Tibial artery (tissue), 4 donors: Measurements from ENCODE around the gene DNAH17.

Source experiments
- DNase-seq, 2 donors: peaks; one replicate each; pipeline ENCODE4 v3.0.0-alpha.2; 2019
- H3K27ac ChIP-seq, 2 donors: fragments of 200-600 bp; sonication (generic) in 1 of 2; 1 replicate in 1 of 2; 2 replicates in 1 of 2; pipeline ENCODE4 v1.5.1; 2018 to 2019; ENCODE audit warnings: mild to moderate bottlenecking in 1 of 2
- H3K27me3 ChIP-seq, 2 donors: fragments of 200-600 bp; sonication (generic) in 1 of 2; one replicate each; pipeline versions ENCODE4 v1.5.1 to v1.6.0; 2016 to 2019
- H3K36me3 ChIP-seq, 3 donors: fragments of 200-600 bp; sonication (generic) in 2 of 3; one replicate each; pipeline ENCODE4 v1.5.1; 2016 to 2019; ENCODE audit warnings: mild to moderate bottlenecking in 2 of 3
- H3K4me1 ChIP-seq, 4 donors: fragments of 200-600 bp; sonication (generic) in 2 of 4; 1 replicate in 3 of 4; 2 replicates in 1 of 4; pipeline ENCODE4 v1.5.1; 2016 to 2019
- H3K4me3 ChIP-seq, 2 donors: fragments of 200-600 bp; sonication (generic) in 1 of 2; 1 replicate in 1 of 2; 2 replicates in 1 of 2; pipeline ENCODE4 v1.5.1; 2018 to 2019; ENCODE audit warnings: mild to moderate bottlenecking in 2 of 2
- H3K9me3 ChIP-seq, 3 donors: fragments of 200-600 bp; sonication (generic) in 1 of 3; one replicate each; pipeline ENCODE4 v1.5.1; 2016 to 2019
- intact Hi-C: fragments of 100-400 bp; cut with DNase I; formaldehyde crosslinking; loops from one replicate; pipeline ENCODE4 v1.15.0; 2023; ENCODE audit warnings: low total_unique reads
- TF ChIP-seq, protein P1 (sequence below), 2 experiments: fragments of 200-600 bp in 1 of 2; fragments of 450-650 bp in 1 of 2; IDR thresholded peaks; one replicate each; pipeline ENCODE4 v1.5.1; 2017 to 2019; ENCODE audit warnings: antibody characterized with exemption in 2 of 2, mild to moderate bottlenecking in 1 of 2, moderate library complexity in 1 of 2

DNAH17 gene

DNA sequence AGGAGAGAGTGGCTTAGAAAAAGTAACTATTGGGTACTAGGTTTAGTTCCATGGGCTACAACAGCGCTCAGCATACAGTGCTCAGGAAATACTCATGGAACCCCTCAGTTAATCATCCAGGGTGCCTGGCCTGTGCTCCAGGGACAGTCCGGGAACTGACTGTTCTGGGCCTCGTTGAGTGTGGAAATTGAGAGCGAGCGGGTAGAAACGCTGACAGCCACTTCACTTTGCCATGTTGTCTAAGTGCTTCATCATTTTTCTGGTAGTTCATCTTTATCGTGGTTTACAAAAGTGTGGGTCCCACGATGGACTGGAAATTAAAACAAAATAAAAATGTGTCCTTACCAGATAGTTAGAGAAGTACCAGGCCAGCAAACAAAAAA lies 31.6 kb upstream of the DNAH17 start:
- H3K4me3 ChIP-seq = no peak overlapping the region
- H3K27ac ChIP-seq = peak overlapping the region; percentile 51 to 54
- H3K36me3 ChIP-seq = no peaks in the 10 kb centered on the region
- intact Hi-C loops = no loop called here
- peaks cover 0 to 39% (median 22%) of the 10 kb centered on the region in 4 donors for H3K4me1 ChIP-seq
- DNase-seq = no peak
- H3K9me3 ChIP-seq = no peaks in the 10 kb centered on the region
- H3K27me3 ChIP-seq = no peaks in the 10 kb centered on the region
- TF ChIP-seq, protein P1, sequence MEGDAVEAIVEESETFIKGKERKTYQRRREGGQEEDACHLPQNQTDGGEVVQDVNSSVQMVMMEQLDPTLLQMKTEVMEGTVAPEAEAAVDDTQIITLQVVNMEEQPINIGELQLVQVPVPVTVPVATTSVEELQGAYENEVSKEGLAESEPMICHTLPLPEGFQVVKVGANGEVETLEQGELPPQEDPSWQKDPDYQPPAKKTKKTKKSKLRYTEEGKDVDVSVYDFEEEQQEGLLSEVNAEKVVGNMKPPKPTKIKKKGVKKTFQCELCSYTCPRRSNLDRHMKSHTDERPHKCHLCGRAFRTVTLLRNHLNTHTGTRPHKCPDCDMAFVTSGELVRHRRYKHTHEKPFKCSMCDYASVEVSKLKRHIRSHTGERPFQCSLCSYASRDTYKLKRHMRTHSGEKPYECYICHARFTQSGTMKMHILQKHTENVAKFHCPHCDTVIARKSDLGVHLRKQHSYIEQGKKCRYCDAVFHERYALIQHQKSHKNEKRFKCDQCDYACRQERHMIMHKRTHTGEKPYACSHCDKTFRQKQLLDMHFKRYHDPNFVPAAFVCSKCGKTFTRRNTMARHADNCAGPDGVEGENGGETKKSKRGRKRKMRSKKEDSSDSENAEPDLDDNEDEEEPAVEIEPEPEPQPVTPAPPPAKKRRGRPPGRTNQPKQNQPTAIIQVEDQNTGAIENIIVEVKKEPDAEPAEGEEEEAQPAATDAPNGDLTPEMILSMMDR (IDR thresholded peaks at IDR 0.05) = no peak

DNA sequence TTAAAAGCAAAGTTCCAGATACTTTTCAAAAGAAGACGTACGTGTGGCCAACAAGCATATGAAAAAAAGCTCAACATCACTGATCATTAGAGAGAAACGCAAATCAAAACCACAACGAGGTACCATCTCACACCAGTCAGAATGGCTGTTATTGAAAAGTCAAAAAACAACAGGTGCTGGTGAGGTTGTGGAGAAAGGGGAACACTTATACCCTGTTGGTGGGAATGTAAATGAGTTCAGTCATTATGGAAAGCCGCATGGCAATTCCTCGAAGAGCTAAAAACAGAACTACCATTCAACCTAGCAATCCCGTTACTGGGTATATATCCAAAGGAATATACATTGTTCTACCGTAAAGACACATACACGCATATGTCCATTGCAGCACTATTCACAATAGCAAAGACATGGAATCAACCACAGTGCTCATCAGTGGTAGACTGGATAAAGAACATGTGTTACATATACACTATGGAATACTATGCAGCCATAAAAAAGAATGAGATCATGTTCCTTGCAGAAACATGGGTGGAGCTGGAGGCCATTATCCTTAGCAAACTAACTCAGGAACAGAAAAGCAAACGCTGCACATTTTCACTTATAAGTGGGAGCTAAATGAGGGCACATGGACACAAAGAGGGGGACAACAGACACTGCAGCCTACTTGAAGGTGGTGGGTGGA lies 31.1 kb upstream of the DNAH17 start:
- Histone ChIP-seq H3K36me3 (no peaks in the 10 kb centered on the region), H3K4me3 (no peak overlapping the region), H3K27ac (peak overlapping the region; percentile 51 to 54), H3K27me3 (no peaks in the 10 kb centered on the region), H3K9me3 (no peaks in the 10 kb centered on the region), H3K4me1 (peaks cover 0 to 39% (median 22%) of the 10 kb centered on the region in 4 donors)
- TF ChIP-seq, protein P1 (IDR thresholded peaks at IDR 0.05) = no peak
- DNase-seq = no peak
- intact Hi-C loops = no loop called here

- DNase-seq = no peak
- no peaks in the 10 kb centered on the region for H3K27me3 ChIP-seq
- H3K9me3 ChIP-seq = no peaks in the 10 kb centered on the region
- H3K27ac ChIP-seq = no peak overlapping the region
- H3K36me3 ChIP-seq = no peaks in the 10 kb centered on the region
- H3K4me1 ChIP-seq = peaks cover 0 to 36% (median 22%) of the 10 kb centered on the region in 4 donors
- intact Hi-C loops = no loop called here
- TF ChIP-seq, protein P1 (IDR thresholded peaks at IDR 0.05) = no peak
- H3K4me3 ChIP-seq = no peak overlapping the region
Measured at GRCh38 chr17:78607038-78607437, 29.8 kb upstream of the DNAH17 start.

GRCh38 chr17:78605886-78606285 lies 28.7 kb upstream of the DNAH17 start:
- intact Hi-C loops = no loop called here
- H3K27me3 ChIP-seq = no peaks in the 10 kb centered on the region

DNA sequence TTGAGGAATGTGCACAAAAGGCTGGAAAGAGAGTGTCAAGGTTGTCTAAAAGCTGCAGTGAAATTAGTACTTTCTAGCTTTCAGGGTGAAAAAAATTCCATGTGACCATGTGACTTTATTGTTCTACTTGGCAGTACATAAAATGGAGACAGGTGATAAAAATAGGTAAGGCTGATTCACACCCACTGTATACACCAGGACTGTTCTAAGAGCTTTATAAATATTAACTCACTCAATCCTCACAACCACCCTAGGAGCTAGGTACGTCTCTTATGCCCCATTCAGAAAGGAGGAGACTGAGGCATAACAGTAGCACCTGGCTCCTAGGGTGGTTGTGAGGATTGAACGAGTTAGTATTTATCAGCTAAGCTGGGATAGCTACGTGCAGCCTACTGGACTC lies 28.2 kb upstream of the DNAH17 start:
- no peak overlapping the region for H3K4me3 ChIP-seq
- TF ChIP-seq, protein P1 (IDR thresholded peaks at IDR 0.05) = no peak
- DNase-seq = no peak
- H3K4me1 ChIP-seq = peaks cover 0 to 24% (median 17%) of the 10 kb centered on the region in 4 donors
- intact Hi-C loops = no loop called here
- H3K36me3 ChIP-seq = no peaks in the 10 kb centered on the region
- H3K9me3 ChIP-seq = no peaks in the 10 kb centered on the region
- H3K27ac ChIP-seq = no peak overlapping the region
- H3K27me3 ChIP-seq = no peaks in the 10 kb centered on the region

More at GRCh38 chr17:78605886-78606285, 28.7 kb upstream of the DNAH17 start:
- Histone ChIP-seq H3K4me1 (peaks cover 0 to 24% (median 17%) of the 10 kb centered on the region in 4 donors), H3K36me3 (no peaks in the 10 kb centered on the region), H3K4me3 (no peak overlapping the region), H3K9me3 (no peaks in the 10 kb centered on the region), H3K27ac (no peak overlapping the region)
- DNase-seq = no peak
- TF ChIP-seq, protein P1 (IDR thresholded peaks at IDR 0.05) = no peak
